GM19238 (cell line): ENCODE measurements around the gene FAH.

Experiments
- DNase-seq: peaks from one replicate; pipeline ENCODE4 v3.0.0; 2011; ENCODE audit warnings: low spot score; ENCODE audit not compliant: insufficient read length

The FAH gene

GRCh38 chr15:80173022-80173759, 20.4 kb downstream of the FAH start:
- peak; percentile 71 for DNase-seq

- DNase-seq, result no peak
Observed at GRCh38 chr15:80174017-80174746, 21.4 kb downstream of the FAH start.

DNA sequence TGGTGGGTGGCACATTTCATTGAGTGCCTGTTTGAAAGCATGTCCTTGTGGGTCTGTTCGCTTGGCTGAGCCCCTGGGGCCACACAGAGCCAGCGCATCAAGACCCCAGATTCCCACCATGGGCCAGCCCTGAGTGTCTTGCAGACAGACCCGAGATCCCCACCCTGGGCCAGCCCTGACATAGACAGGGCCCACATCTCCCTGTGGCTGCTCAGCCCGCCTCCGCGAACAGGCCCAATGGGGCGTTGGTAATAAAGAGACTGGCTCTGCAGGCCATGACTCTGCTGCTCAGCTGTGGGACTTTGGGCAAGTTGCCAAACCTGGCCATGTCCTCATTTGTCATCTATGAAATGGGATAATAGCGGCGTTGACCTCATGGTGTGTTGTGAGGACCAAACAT, 22.6 kb downstream of the FAH start:
- no peak for DNase-seq

- DNase-seq, result no peak
Observed at GRCh38 chr15:80176443-80176842, 23.6 kb downstream of the FAH start.

- no peak for DNase-seq
Observed at GRCh38 chr15:80177156-80177555, 24.4 kb downstream of the FAH start.

DNA sequence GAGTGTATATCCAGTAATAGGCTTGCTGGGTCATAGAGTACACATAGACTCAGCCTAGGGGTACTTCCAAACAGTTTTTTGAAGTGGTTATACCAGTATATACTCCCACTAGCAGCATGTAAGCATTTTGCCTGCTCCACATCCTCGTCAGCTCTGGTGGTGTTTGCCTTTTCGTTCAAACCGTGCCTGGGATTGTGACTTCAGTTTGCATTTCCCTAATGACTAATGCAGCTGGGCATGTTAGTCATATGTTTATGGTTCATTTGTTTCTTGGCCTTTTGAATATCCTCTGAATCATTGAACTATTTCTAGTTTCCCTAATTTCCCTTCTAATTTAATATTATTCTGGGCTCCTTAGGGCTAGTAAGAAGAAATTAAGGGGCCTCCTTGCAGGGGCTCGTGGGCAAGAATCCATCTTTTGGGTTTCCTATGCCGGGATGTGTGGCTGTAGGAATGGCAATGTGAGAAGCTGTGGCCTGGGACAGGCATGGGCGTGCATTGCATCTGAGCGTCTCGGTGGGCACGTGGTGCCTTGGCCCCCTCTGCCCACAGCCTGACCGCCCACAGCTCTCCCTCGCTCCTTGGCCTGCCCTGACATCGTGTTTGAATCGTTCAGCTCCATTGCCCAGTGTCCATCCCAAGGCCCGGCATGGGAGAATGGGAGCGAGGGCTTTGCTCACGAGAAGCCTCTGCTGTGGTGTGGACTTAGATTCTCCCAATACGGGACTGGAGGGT, 26.4 kb downstream of the FAH start:
- no peak for DNase-seq

DNA sequence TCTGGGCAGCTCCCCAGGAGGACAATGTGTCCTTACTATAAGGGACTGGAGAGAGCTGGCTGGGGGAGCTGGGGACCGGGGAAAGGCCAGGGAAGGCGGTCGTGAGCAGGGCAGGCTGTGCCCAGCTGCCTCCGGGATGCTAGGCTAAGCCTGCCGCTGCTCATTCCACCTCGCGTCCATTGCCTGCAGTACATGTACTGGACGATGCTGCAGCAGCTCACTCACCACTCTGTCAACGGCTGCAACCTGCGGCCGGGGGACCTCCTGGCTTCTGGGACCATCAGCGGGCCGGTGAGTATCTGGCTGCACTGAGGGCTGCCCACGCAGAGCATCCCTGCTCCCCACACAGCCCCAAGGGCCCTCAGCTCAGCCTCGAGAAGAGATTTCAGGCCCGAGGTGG, 27.1 kb downstream of the FAH start:
- DNase-seq, result no peak

DNA sequence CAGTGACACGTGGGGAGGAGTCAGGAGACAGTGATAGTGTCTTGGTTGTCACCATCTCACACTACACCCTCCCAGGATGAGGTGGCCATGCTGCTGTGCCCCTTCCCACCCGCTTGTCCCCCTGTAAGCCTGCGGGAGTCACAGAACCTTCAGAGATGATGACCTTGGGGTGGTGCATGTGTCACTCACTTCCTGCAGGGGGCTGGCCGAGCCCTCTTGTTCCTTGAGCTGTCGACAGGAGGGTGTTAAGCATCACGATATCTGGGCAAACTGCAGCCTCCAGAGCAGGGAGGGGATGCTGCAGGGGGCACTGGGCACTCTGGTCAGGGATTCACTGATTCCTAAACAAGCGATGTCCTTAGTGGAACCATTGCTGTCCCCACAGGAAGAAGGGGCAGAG, 27.7 kb downstream of the FAH start:
- no peak for DNase-seq

DNA sequence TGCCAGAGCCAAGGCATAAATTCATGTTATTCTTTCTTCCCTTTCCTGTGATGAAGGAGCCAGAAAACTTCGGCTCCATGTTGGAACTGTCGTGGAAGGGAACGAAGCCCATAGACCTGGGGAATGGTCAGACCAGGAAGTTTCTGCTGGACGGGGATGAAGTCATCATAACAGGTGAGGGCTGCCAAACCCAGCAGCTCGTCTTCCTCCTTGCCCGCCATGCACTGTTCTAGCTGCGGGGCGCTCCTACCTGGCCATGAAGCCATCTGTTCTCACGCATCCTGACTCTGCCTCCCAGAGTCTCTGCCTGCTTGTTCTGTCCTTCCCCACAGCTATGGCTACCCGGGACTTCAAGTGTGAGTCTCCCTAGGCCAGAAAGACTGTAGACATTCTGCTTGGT, 28.2 kb downstream of the FAH start:
- DNase-seq, result no peak

- no peak for DNase-seq
Observed at GRCh38 chr15:80182611-80183261, 29.9 kb downstream of the FAH start.

DNA sequence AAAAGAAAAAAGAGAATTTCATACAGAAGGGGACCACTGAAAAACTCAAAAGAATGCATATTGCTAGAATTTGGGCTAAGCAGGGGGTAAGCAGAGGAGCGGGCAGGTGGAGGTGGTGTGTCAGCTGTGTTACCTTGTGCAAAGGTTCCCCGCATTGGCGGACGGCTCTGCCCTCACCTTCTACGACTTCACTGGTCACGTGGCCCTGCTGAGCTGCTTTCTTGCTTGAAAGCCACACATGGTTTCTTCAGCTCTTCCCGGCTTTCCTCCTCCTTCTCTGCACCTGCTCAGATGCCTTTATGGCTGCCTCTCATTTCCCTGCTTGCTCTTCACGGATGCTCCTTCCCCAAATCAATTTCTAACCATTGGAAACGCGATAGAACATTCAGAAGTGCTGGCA, 30.5 kb downstream of the FAH start:
- DNase-seq, result no peak

DNA sequence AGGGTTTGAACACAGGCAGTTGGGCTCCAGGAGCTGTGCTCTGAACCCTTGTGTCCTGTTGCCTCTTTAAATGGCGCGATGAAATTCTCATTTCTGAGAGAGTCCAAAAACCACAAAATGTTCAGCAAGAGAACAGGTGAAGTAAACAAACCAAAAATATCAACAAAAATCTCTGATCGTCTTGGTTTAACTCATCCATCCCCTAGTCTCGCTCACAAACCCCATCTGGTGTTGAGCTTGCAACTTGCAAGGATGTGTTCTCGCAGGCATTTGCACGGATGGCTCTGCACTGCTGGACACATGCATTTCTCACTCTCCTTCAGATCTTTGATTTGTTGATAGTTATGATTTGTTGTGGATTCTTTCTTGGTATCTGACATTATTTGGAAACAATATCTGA, 31.1 kb downstream of the FAH start:
- DNase-seq, result no peak

- no peak for DNase-seq
Observed at GRCh38 chr15:80184554-80184953, 31.8 kb downstream of the FAH start.

DNA sequence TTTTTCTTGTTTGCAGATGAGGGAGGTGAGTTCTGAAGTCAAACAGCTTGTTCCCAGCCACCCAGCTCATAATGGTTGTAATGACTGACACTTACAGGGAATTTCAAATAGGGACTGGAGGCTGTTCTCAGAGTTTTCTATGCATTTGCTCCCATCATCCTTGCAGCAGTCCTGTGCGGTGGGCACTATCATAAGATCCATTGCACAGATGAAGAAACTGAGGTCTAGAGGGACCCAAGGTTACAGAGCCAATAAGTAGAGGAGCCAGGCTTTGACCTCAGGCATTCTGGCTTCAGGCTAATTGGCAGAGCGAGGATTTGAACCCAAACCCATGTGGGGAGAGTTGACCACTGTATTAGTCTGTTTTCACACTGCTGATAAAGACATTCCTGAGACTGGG, 32.4 kb downstream of the FAH start:
- DNase-seq, result no peak

DNA sequence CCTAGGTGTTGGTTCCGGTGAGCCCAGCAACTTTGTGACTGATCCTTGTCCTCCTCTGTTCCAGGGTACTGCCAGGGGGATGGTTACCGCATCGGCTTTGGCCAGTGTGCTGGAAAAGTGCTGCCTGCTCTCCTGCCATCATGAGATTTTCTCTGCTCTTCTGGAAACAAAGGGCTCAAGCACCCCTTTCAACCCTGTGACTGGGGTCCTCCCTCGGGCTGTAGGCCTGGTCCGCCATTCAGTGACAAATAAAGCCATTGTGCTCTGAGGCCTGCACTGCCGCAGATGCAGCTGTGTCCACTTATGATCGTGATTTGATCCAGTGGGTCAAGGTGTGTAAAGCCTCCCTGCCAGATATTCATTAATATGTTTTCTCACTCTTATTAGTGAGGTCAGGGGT, 33.3 kb downstream of the FAH start:
- DNase-seq, result no peak

- DNase-seq, result no peak
Observed at GRCh38 chr15:80186597-80186996, 33.8 kb downstream of the FAH start.

GRCh38 chr15:80188251-80188650, 35.5 kb downstream of the FAH start:
- DNase-seq, result no peak

DNA sequence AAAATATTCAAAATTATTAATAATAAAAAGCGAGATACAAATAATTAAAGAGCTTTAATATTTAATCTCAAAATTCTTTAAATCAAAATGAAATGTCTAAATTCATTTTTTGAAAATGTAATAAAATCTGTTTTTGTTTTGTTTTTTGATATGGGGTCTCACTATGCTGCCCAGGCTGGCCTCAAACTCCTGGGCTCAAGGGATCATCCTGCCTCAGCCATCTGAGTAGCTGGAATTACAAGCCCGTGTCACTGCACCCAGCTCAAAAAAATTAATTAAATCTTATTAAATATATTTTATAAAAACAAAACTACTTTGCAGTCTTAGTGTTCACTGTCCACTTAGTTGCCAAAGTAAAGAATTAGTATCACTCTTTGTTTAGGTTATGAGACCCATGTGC, 38.4 kb downstream of the FAH start:
- no peak for DNase-seq

- DNase-seq, result no peak
Observed at GRCh38 chr15:80191897-80192595, 39.2 kb downstream of the FAH start.

DNA sequence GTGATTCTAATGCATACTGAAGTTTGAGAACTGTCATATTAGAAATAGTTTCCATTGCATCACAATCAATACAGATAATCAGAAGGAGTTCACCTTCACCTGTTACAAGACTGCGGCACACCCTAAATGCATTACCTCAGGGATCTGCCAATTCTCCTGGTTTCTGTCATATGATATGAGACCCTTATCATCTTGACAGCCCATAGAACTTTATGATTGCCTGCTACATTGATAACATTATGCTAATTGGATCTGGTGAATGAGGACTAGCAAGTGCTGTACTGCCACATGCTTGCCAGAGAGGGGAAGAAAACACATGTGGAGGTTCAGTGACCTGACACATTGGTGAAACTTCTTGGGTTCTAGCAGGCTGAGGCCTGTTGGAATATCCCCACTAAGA, 41.4 kb downstream of the FAH start:
- DNase-seq, result no peak

DNA sequence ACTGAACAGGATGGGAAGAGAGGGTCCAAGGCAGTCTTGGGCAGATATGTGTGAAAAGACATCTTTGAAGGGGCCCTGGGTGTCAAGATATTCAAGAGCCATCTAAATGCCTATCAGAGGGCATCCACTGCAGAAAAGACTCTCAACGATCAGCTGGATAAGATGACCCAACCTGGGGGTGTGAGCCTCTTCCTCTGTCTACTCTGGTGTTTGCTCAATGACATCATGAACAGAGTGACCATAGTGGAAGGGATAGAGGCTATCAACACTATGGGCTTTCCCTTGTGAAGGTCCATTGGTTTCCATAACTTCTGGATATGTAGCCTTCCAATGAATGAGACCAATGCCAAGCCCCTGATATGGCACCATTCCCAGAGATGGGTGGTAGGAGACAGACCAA, 42.1 kb downstream of the FAH start:
- no peak for DNase-seq
